Stomach (tissue), 4 donors: ENCODE measurements around the gene TGM2.

ENCODE experiments used
- POLR2A ChIP-seq, 4 donors: fragments of 450-650 bp; IDR thresholded peaks; one replicate each; pipeline ENCODE4 v1.6.1; 2016; ENCODE audit warnings: antibody characterized with exemption in 4 of 4, control low read depth in 2 of 4, mild to moderate bottlenecking in 1 of 4, moderate library complexity in 1 of 4
- POLR2AphosphoS5 ChIP-seq, 3 donors: sonication (generic); formaldehyde crosslinking; IDR thresholded peaks; one replicate each; pipeline ENCODE4 v1.6.1; 2016; ENCODE audit warnings: antibody characterized with exemption in 3 of 3
- TF ChIP-seq, protein P1 (sequence below), 7 experiments: fragments of 450-650 bp in 4 of 7; fragments of 200-600 bp in 3 of 7; sonication (generic) in 3 of 7; IDR thresholded peaks; one replicate each; pipeline ENCODE4 v1.5.1; 2016 to 2019; ENCODE audit warnings: antibody characterized with exemption in 7 of 7, control low read depth in 2 of 7, mild to moderate bottlenecking in 1 of 7

GRCh38 chr20:38197217-38197616 lies 32.1 kb upstream of the TGM2 start:
- TF ChIP-seq, protein P1, sequence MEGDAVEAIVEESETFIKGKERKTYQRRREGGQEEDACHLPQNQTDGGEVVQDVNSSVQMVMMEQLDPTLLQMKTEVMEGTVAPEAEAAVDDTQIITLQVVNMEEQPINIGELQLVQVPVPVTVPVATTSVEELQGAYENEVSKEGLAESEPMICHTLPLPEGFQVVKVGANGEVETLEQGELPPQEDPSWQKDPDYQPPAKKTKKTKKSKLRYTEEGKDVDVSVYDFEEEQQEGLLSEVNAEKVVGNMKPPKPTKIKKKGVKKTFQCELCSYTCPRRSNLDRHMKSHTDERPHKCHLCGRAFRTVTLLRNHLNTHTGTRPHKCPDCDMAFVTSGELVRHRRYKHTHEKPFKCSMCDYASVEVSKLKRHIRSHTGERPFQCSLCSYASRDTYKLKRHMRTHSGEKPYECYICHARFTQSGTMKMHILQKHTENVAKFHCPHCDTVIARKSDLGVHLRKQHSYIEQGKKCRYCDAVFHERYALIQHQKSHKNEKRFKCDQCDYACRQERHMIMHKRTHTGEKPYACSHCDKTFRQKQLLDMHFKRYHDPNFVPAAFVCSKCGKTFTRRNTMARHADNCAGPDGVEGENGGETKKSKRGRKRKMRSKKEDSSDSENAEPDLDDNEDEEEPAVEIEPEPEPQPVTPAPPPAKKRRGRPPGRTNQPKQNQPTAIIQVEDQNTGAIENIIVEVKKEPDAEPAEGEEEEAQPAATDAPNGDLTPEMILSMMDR (IDR thresholded peaks at IDR 0.05), result no peak
- TF ChIP-seq POLR2A (IDR thresholded peaks at IDR 0.05), result no peak
- no peak for TF ChIP-seq POLR2AphosphoS5 (IDR thresholded peaks at IDR 0.05)
